GM18511 (cell line): ENCODE data around the gene HOXB8.

Experiments
- ATAC-seq: cut with Tn5 transposase; IDR thresholded peaks from one replicate; pipeline ENCODE4 v1.9.1; 2021; ENCODE audit warnings: mild to moderate bottlenecking, moderate library complexity; ENCODE audit not compliant: unreplicated experiment

Gene HOXB8

GRCh38 chr17:48569674-48570324 lies 45.3 kb downstream of the HOXB8 start:
- ATAC-seq = no peak

GRCh38 chr17:48569240-48569582 lies 45.9 kb downstream of the HOXB8 start:
- no peak for ATAC-seq

- ATAC-seq = no peak
These were observed 46.4 kb downstream of the HOXB8 start for GRCh38 chr17:48568499-48569239.

GRCh38 chr17:48567646-48568354 lies 47.3 kb downstream of the HOXB8 start:
- no peak for ATAC-seq

- no peak for ATAC-seq
These were observed 47.9 kb downstream of the HOXB8 start for GRCh38 chr17:48567209-48567608.

GRCh38 chr17:48566717-48567116 lies 48.4 kb downstream of the HOXB8 start:
- no peak for ATAC-seq

GRCh38 chr17:48565925-48566710 lies 49.0 kb downstream of the HOXB8 start:
- ATAC-seq = no peak

GRCh38 chr17:48565022-48565554 lies 50.0 kb downstream of the HOXB8 start:
- ATAC-seq = no peak

- ATAC-seq = no peak
These were observed 50.7 kb downstream of the HOXB8 start for GRCh38 chr17:48564188-48565021.

GRCh38 chr17:48563867-48564187 lies 51.3 kb downstream of the HOXB8 start:
- ATAC-seq = no peak

- no peak for ATAC-seq
These were observed 51.7 kb downstream of the HOXB8 start for GRCh38 chr17:48563385-48563838.

- ATAC-seq = no peak
These were observed 52.2 kb downstream of the HOXB8 start for GRCh38 chr17:48562934-48563333.
